LNCAP (cell line): Measurements from ENCODE around the gene DLGAP4.

Experiments
- TF ChIP-seq, protein P1 (sequence below): fragments of 450-650 bp; IDR thresholded peaks from 2 replicates; pipeline ENCODE4 v1.5.1; 2017; ENCODE audit warnings: mild to moderate bottlenecking

DLGAP4 gene

DNA sequence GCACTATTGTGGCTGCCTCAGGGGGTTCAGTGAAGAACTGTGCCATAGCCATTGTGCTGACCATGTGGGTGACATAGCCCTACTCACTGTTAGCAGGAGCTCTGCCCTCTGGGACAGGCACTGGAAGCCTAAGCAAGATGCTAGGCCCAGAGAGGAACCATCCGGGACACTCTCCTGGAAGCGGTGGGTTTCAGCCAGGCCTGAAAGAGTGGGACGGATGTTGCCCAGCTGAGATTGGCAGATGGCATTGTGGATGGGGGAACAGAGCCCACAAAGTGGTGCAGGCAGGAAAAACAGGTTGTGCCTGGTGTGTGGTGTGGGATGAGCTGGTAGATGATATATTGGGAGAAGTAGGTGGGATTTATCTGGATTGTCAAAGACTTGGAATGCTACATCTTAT lies 40.1 kb downstream of the DLGAP4 start:
- TF ChIP-seq, protein P1, sequence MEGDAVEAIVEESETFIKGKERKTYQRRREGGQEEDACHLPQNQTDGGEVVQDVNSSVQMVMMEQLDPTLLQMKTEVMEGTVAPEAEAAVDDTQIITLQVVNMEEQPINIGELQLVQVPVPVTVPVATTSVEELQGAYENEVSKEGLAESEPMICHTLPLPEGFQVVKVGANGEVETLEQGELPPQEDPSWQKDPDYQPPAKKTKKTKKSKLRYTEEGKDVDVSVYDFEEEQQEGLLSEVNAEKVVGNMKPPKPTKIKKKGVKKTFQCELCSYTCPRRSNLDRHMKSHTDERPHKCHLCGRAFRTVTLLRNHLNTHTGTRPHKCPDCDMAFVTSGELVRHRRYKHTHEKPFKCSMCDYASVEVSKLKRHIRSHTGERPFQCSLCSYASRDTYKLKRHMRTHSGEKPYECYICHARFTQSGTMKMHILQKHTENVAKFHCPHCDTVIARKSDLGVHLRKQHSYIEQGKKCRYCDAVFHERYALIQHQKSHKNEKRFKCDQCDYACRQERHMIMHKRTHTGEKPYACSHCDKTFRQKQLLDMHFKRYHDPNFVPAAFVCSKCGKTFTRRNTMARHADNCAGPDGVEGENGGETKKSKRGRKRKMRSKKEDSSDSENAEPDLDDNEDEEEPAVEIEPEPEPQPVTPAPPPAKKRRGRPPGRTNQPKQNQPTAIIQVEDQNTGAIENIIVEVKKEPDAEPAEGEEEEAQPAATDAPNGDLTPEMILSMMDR: no peak

DNA sequence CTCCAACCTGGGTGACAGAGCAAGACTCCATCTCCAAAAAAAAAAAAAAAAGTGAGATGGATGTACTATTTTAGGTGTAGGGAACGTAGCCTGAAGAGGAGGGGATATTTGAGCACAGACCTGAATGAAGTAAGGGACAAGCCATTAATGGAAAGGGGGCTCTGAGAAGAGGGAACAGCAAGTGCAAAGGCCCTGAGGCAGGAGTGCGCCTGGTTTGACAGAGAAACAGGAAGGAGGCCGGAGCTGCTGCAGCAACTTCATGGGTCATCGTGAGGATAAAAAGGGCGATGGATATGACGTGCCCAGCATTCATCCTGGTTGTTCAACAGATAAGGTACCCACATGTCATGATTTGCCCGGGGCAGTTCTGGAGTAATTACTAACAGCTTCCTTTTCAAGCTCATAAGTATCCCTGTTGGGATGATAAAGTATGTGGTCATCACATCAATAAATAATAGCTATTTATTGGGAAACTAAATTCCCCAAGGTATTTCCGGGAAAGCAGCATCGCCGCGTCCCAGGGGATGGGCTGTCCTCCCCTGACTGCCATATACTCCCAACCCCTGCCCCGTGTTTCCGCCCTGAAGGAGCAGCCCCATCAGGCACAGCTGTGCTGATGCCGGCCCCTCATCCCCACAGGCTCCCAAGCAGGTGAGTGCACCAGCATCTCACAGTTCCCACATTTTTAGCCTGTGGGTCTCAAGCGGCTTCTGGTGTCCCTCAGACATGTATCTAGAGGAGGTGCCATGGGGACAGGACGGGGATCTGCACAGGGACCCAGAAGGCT lies 43.4 kb downstream of the DLGAP4 start:
- TF ChIP-seq, protein P1: no peak

DNA sequence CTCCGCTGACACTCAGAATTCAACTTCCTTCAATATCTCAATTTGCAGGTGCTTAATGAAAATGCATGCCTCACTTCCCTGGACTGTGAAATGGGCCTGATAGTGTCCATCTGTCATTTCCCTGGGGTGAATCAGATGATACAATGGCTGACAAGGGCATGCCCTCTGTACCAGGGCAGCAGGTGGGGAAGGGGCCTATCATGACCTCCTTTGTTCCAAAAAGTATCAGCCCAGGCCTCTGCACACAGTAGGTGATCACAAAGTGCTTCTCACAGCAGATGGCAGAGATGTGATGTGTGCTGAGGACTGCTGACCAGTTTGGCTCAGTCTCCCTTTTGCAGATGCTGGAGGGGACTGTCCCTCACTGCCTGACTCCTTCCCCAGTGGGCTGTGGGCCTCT lies 44.3 kb downstream of the DLGAP4 start:
- TF ChIP-seq, protein P1: no peak

DNA sequence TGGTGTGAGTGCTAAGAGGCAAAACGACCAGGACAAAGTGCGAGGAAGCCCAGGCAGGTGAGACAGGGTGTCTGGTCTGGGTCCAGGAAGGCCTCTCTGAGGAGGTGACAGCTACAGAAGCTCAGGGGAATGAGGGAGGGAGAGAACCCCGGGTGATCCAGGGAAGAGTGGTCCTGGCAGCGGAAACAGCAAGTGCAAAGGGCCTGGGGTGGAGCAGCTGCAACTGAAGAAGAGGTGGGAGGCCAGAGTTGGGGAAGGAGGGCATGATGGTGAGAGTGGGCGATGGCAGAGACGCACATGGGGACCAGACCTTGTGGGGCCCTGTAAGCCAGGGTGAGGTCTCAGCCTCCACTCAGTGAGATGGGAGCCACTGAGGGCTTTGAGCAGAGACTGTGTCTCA lies 45.8 kb downstream of the DLGAP4 start:
- TF ChIP-seq, protein P1: no peak

DNA sequence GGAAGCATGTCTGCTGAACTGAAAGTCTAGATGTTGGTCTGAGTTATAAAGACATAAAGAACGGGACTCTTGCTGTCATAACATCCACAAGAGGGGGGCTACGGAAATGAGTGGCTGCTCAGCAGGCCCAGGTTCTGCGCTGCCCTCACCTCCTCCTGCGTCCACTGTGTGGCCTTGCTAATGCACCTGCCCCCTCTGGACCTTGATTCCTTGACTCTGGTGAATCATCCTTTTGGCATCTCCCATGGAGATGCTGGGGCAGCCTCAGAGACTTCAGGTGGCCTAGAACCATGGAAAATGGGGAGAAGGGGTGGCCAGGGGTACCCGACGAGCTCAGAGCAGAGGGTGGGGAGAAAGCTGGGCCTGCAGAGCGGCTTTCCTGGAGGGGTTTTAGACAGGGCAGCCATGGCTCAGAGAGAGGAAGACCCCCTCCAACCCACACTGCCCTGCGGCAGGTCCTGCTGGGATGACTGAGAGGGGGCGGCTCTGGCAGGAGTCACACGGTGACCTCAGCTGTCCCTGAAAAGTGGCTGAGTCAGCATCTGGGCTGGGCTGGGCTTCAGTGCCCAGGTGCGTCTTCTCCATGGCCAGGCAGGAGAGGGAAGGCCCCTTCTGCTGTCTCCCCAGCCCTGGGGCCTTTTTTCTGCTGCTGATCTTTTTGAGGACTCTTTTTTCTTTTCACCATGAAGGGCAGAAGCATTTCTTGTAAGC lies 46.9 kb downstream of the DLGAP4 start:
- TF ChIP-seq, protein P1: no peak

DNA sequence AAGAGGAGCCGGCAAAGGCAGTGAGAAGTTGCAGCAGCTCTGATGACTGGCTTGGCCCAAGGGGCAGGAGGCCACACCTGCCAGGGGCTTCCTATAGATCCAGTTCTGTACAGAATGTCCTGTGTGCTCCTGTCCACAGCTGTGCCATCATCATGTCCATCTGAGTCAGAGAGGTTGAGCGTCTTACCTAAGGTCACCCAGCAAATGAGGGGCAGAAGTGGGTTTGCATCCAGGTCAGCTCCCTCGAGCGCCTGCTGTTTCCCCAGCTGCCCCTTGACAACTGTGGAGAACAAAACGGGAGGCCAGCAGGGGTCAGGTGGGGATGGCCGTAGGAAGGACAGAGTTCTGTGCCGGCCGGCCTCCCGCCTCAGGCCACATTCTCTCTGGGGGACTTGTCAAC lies 47.6 kb downstream of the DLGAP4 start:
- TF ChIP-seq, protein P1: no peak

DNA sequence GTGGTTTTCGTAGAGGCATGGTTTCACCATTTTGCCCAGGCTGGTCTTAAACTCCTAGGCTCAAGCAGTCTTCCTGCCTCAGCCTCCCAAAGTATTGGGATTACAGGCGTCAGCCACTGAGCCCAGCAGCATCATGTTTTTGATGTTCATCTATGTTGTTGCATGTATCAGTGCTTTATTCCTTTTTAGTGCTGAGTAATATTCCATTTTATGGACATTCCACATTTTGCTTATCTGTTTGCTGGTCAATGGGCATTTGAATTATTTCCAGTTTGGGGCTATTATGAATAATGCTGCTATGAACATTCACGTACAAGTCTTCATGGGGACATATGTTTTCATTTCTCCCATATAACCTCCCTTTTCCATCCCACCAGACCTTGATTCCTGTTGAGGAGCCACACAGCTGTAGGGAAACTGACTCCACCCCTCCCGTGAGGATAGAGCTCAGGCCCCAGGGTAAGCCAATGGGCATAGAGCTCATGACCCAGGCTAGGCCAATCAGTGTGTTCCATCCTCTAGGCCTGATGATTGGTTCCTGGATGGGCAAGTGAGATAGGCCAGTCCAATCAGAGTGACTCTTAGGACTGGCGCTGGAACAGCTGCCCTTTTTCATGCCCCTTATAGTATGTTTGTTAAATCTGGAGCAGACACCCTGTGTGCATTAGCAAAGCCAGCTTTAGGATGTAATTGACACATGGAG lies 49.5 kb downstream of the DLGAP4 start:
- TF ChIP-seq, protein P1: no peak
